ENCODE data around the gene MPO. TPM values are rescaled to one million over a fixed set of nuclear protein-coding genes. Genes with fewer than 3 reads are reported as not detected.

Gene MPO
- polyA plus RNA-seq, 1 experiment = not detected

- POLR2A ChIA-PET = no interaction called here
- Histone ChIP-seq H3K4me3 (ENCODE audit: low read depth, low read length) (no peak overlapping the region), H3K27me3 (ENCODE audit: control insufficient read depth, insufficient read depth, low read length) (peaks cover 36% of the 10 kb centered on the region), H3K27ac (ENCODE audit: low read depth, low read length) (no peak overlapping the region), H3K9me3 (ENCODE audit: control insufficient read depth, insufficient read depth, low read length) (peaks cover 2% of the 10 kb centered on the region; the same call in 1 of the 2 replicates)
- CTCF ChIA-PET = interaction anchor here (1.2 kb wide), 1 partner anchor 53 kb away, joined by 3 read pairs; no protein-coding TSS in a partner anchor
- no peak for DNase-seq (ENCODE audit: low read depth, low spot score)
- TF ChIP-seq, protein P1, sequence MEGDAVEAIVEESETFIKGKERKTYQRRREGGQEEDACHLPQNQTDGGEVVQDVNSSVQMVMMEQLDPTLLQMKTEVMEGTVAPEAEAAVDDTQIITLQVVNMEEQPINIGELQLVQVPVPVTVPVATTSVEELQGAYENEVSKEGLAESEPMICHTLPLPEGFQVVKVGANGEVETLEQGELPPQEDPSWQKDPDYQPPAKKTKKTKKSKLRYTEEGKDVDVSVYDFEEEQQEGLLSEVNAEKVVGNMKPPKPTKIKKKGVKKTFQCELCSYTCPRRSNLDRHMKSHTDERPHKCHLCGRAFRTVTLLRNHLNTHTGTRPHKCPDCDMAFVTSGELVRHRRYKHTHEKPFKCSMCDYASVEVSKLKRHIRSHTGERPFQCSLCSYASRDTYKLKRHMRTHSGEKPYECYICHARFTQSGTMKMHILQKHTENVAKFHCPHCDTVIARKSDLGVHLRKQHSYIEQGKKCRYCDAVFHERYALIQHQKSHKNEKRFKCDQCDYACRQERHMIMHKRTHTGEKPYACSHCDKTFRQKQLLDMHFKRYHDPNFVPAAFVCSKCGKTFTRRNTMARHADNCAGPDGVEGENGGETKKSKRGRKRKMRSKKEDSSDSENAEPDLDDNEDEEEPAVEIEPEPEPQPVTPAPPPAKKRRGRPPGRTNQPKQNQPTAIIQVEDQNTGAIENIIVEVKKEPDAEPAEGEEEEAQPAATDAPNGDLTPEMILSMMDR (IDR thresholded peaks at IDR 0.05; ENCODE audit: low read depth, low read length) = no peak
Observed at GRCh38 chr17:58253082-58253481, 27.7 kb downstream of the MPO start.

GRCh38 chr17:58252141-58252540, 28.6 kb downstream of the MPO start:
- DNase-seq (ENCODE audit: low read depth, low spot score) = no peak
- TF ChIP-seq, protein P1 (IDR thresholded peaks at IDR 0.05; ENCODE audit: low read depth, low read length) = no peak
- CTCF ChIA-PET = interaction anchor here (1.2 kb wide), 1 partner anchor 166 kb away, joined by 4 read pairs; the partner anchor contains the start of gene RNF43
- no peak overlapping the region for H3K4me3 ChIP-seq (ENCODE audit: low read depth, low read length)
- POLR2A ChIA-PET = no interaction called here
- no peak overlapping the region for H3K27ac ChIP-seq (ENCODE audit: low read depth, low read length)
- peaks cover 2% of the 10 kb centered on the region; the same call in 1 of the 2 replicates for H3K9me3 ChIP-seq (ENCODE audit: control insufficient read depth, insufficient read depth, low read length)
- H3K27me3 ChIP-seq (ENCODE audit: control insufficient read depth, insufficient read depth, low read length) = peaks cover 38% of the 10 kb centered on the region

- H3K9me3 ChIP-seq (ENCODE audit: control insufficient read depth, insufficient read depth, low read length) = peaks cover 2% of the 10 kb centered on the region; the same call in 1 of the 2 replicates
- no peak overlapping the region for H3K4me3 ChIP-seq (ENCODE audit: low read depth, low read length)
- ChIA-PET CTCF (interaction anchor here (0.6 to 2.1 kb wide), 32 partner anchors 13 to 1774 kb away, joined by 3 to 28 read pairs (median 4); partner anchors contain the start of genes LPO and SUPT4H1), POLR2A (interaction anchor here (0.5 kb wide), 1 partner anchor 200 kb away, joined by 4 read pairs; no protein-coding TSS in a partner anchor)
- TF ChIP-seq, protein P1 (IDR thresholded peaks at IDR 0.05; ENCODE audit: low read depth, low read length) = no peak
- no peak overlapping the region for H3K27ac ChIP-seq (ENCODE audit: low read depth, low read length)
- DNase-seq (ENCODE audit: low read depth, low spot score) = no peak
- peaks cover 47% of the 10 kb centered on the region for H3K27me3 ChIP-seq (ENCODE audit: control insufficient read depth, insufficient read depth, low read length)
Observed at GRCh38 chr17:58250344-58251011, 30.3 kb downstream of the MPO start.

GRCh38 chr17:58249270-58250133, 31.2 kb downstream of the MPO start:
- peaks cover 2% of the 10 kb centered on the region; the same call in 1 of the 2 replicates for H3K9me3 ChIP-seq (ENCODE audit: control insufficient read depth, insufficient read depth, low read length)
- H3K27ac ChIP-seq (ENCODE audit: low read depth, low read length) = no peak overlapping the region
- TF ChIP-seq, protein P1 (IDR thresholded peaks at IDR 0.05; ENCODE audit: low read depth, low read length) = peak; percentile 81
- H3K4me3 ChIP-seq (ENCODE audit: low read depth, low read length) = peak overlapping the region; percentile 60
- POLR2A ChIA-PET = interaction anchor here (0.5 to 0.9 kb wide), 2 partner anchors 201 to 382 kb away, joined by 3 to 4 read pairs; no protein-coding TSS in a partner anchor
- DNase-seq (ENCODE audit: low read depth, low spot score) = peak; percentile 1
- H3K27me3 ChIP-seq (ENCODE audit: control insufficient read depth, insufficient read depth, low read length) = peaks cover 46% of the 10 kb centered on the region
- CTCF ChIA-PET = interaction anchor here (0.6 to 2.1 kb wide), 35 partner anchors 12 to 1773 kb away, joined by 3 to 28 read pairs (median 4); partner anchors contain the start of genes LPO, RNF43 and SUPT4H1
